Lung (tissue), 12 donors: ENCODE results near the gene PI16. TPM values are rescaled to one million over a fixed set of nuclear protein-coding genes. Genes with fewer than 3 reads are reported as not detected.

Experiments
- ATAC-seq: fragments of 200-7000 bp; cut with Tn5 transposase; one replicate; pipeline ENCODE4 v1.9.1; 2020; ENCODE audit warnings: moderate number of reproducible peaks; ENCODE audit not compliant: insufficient read depth, low FRiP score
- DNase-seq, 3 donors: peaks; one replicate each; pipeline ENCODE4 v3.0.0-alpha.2; 2013 to 2017
- H3K27ac ChIP-seq, 2 donors: one replicate each; pipeline ENCODE4 v1.5.1; 2013; ENCODE audit warnings: mild to moderate bottlenecking in 2 of 2, moderate library complexity in 2 of 2, control low read depth in 1 of 2, inconsistent platforms in 1 of 2, low read depth in 1 of 2, low read length in 1 of 2
- H3K27me3 ChIP-seq, 3 donors: one replicate each; pipeline ENCODE4 v1.5.1; 2013; ENCODE audit warnings: low read length in 2 of 3; ENCODE audit not compliant: control insufficient read depth in 3 of 3, insufficient read depth in 3 of 3
- H3K36me3 ChIP-seq, 4 donors: one replicate each; pipeline ENCODE4 v1.5.1; 2013; ENCODE audit warnings: low read length in 4 of 4, mild to moderate bottlenecking in 1 of 4, moderate library complexity in 1 of 4; ENCODE audit not compliant: control insufficient read depth in 4 of 4, insufficient read depth in 4 of 4
- H3K4me1 ChIP-seq, 5 donors: one replicate each; pipeline ENCODE4 v1.5.1; 2013; ENCODE audit warnings: low read length in 5 of 5, mild to moderate bottlenecking in 2 of 5, moderate library complexity in 1 of 5; ENCODE audit not compliant: control insufficient read depth in 5 of 5, insufficient read depth in 5 of 5
- H3K4me3 ChIP-seq: one replicate; pipeline ENCODE4 v1.5.1; 2013; ENCODE audit warnings: mild to moderate bottlenecking, control low read depth, moderate library complexity
- H3K9ac ChIP-seq, 2 donors: one replicate each; pipeline ENCODE4 v1.5.1; 2013; ENCODE audit warnings: low read length in 2 of 2, control low read depth in 1 of 2; ENCODE audit not compliant: insufficient read depth in 1 of 2
- H3K9me3 ChIP-seq, 4 donors: one replicate each; pipeline ENCODE4 v1.5.1; 2013; ENCODE audit warnings: low read length in 3 of 4, mild to moderate bottlenecking in 1 of 4, moderate library complexity in 1 of 4; ENCODE audit not compliant: control insufficient read depth in 4 of 4, insufficient read depth in 3 of 4
- CTCF ChIP-seq: IDR thresholded peaks from 2 replicates; pipeline ENCODE4 v1.5.1; 2012; ENCODE audit warnings: mild to moderate bottlenecking; ENCODE audit errors: control extremely low read depth, extremely low read depth
- WGBS, 2 donors: extraction: QIAGEN DNeasy Blood & Tissue Kit; methylation state at CpG; one replicate each; pipeline ENCODE4 v1.1.7; 2013; 5-methylcytosine and 5-hydroxymethylcytosine counted together
- polyA plus RNA-seq, 2 donors: library from polyadenylated mRNA; stranded (reverse); fragments of 200-250 nt; gene quantifications; one replicate each; pipeline ENCODE4 v1.2.1, GENCODE V29; 2013
- total RNA-seq, 2 donors: library from RNA; depleted of rRNA in 1 of 2; stranded (reverse); fragments of >200 nt in 1 of 2; gene quantifications; one replicate each; pipeline ENCODE4 v1.2.1, GENCODE V29; 2014 to 2021
- donor health status: control.
- donor health status: control.
- donor health status: Bipolar disorder and iron deficiency.
- donor health status: healthy.
- donor health status: DM: yes; HTN: yes; CAD: no.

PI16 gene
- total and polyA plus RNA-seq, 4 donors: 0.60 to 4.3 (median 2.8) TPM

GRCh38 chr6:36907781-36908180 lies 46.8 kb upstream of the PI16 start:
- Histone ChIP-seq H3K36me3 (peaks cover 8 to 18% (median 11%) of the 10 kb centered on the region in 4 donors), H3K4me3 (no peak overlapping the region), H3K27ac (peak overlapping the region; percentile 63 to 75), H3K9ac (peak overlapping the region in 1 of 2 donors; percentile 32), H3K9me3 (no peaks in the 10 kb centered on the region), H3K27me3 (no peaks in the 10 kb centered on the region), H3K4me1 (peaks cover 7 to 16% (median 12%) of the 10 kb centered on the region in 5 donors)
- WGBS, 2 donors: 32 to 51% methylated on average over 5 of the region's 5 CpGs
- no peak for DNase-seq
- TF ChIP-seq CTCF: no peak
- ATAC-seq: peak; percentile 58

- no peak for DNase-seq
- TF ChIP-seq CTCF: no peak
- 81 to 86% methylated on average over 2 of the region's 2 CpGs for WGBS, 2 donors
- Histone ChIP-seq H3K4me3 (no peak overlapping the region), H3K27ac (peak overlapping the region; percentile 52 to 61), H3K36me3 (peaks cover 8 to 17% (median 11%) of the 10 kb centered on the region in 4 donors), H3K27me3 (no peaks in the 10 kb centered on the region), H3K9me3 (no peaks in the 10 kb centered on the region), H3K9ac (peak overlapping the region in 1 of 2 donors; percentile 5), H3K4me1 (peaks cover 6 to 16% (median 12%) of the 10 kb centered on the region in 5 donors)
- no peak for ATAC-seq
Observed at GRCh38 chr6:36908747-36909146, 45.8 kb upstream of the PI16 start.

DNA sequence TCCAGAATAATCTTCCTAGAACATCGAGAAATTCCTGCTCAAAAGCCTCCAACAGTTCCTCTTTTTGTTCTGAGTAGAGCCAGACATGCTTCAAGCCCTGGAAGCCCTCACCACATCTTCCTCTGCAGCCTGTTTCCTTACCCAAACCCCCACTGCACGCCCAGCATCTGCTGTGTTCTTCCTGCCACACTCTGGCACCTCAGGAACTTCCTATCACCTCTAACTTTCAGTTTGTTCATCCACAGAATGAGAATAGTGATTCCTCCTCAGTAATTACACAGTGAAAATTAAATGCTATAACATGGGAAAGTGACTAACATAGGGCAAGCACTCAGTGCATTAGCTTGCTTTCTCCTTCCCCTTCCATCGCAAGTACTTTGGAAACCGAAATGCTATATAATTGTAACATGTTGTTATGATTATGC lies 42.5 kb upstream of the PI16 start:
- TF ChIP-seq CTCF: no peak
- Histone ChIP-seq H3K27me3 (no peaks in the 10 kb centered on the region), H3K36me3 (peaks cover 11 to 34% (median 21%) of the 10 kb centered on the region in 4 donors), H3K27ac (no peak overlapping the region), H3K4me1 (peaks cover 4 to 9% (median 7%) of the 10 kb centered on the region in 5 donors), H3K9ac (no peak overlapping the region), H3K9me3 (no peaks in the 10 kb centered on the region), H3K4me3 (no peak overlapping the region)
- no peak for ATAC-seq
- WGBS, 2 donors: 25 to 52% methylated on average over 4 of the region's 4 CpGs
- no peak for DNase-seq

- 32 to 55% methylated on average over 8 of the region's 8 CpGs for WGBS, 2 donors
- Histone ChIP-seq H3K4me3 (no peak overlapping the region), H3K27ac (no peak overlapping the region), H3K27me3 (no peaks in the 10 kb centered on the region), H3K36me3 (peaks cover 14 to 38% (median 21%) of the 10 kb centered on the region in 4 donors), H3K9me3 (no peaks in the 10 kb centered on the region), H3K9ac (no peak overlapping the region), H3K4me1 (peaks cover 4 to 12% (median 7%) of the 10 kb centered on the region in 5 donors)
- ATAC-seq: no peak
- DNase-seq: no peak
- TF ChIP-seq CTCF: no peak
Observed at GRCh38 chr6:36912586-36912985, 42.0 kb upstream of the PI16 start.
